Parathyroid adenoma (tissue), 2 donors: ENCODE results near the gene CPEB3.

Source experiments
- H2AFZ ChIP-seq: fragments of 300-600 bp; sonication (generic); one replicate; pipeline ENCODE4 v1.7.0; 2017; ENCODE audit warnings: antibody characterized with exemption, mild to moderate bottlenecking
- H3K27ac ChIP-seq: fragments of 300-600 bp; sonication (generic); one replicate; pipeline ENCODE4 v1.7.0; 2017
- H3K27me3 ChIP-seq: fragments of 300-600 bp; sonication (generic); one replicate; pipeline ENCODE4 v1.7.0; 2017; ENCODE audit warnings: low read length; ENCODE audit not compliant: control insufficient read depth, insufficient read depth
- H3K36me3 ChIP-seq: fragments of 300-600 bp; sonication (generic); one replicate; pipeline ENCODE4 v1.7.0; 2017; ENCODE audit warnings: low read length; ENCODE audit not compliant: control insufficient read depth, insufficient read depth
- H3K4me1 ChIP-seq: fragments of 300-600 bp; sonication (generic); one replicate; pipeline ENCODE4 v1.7.0; 2017; ENCODE audit warnings: control low read depth
- H3K4me2 ChIP-seq: fragments of 300-600 bp; sonication (generic); one replicate; pipeline ENCODE4 v1.7.0; 2017; ENCODE audit warnings: low read length
- H3K4me3 ChIP-seq: fragments of 300-600 bp; sonication (generic); one replicate; pipeline ENCODE4 v1.7.0; 2017; ENCODE audit warnings: low read depth, low read length
- H3K79me2 ChIP-seq: fragments of 300-600 bp; sonication (generic); one replicate; pipeline ENCODE4 v1.7.0; 2017; ENCODE audit warnings: control low read depth
- H3K9ac ChIP-seq: fragments of 300-600 bp; sonication (generic); one replicate; pipeline ENCODE4 v1.7.0; 2017; ENCODE audit warnings: mild to moderate bottlenecking
- H3K9me3 ChIP-seq: fragments of 300-600 bp; sonication (generic); one replicate; pipeline ENCODE4 v1.7.0; 2017; ENCODE audit warnings: low read length; ENCODE audit not compliant: control insufficient read depth
- CTCF ChIP-seq: fragments of 300-600 bp; sonication (generic); IDR thresholded peaks from one replicate; pipeline ENCODE4 v1.7.0; 2017; ENCODE audit warnings: antibody characterized with exemption, mild to moderate bottlenecking
- donor health status: primary hyperparathyroidism.

The CPEB3 gene

GRCh38 chr10:92082583-92083280 is 208.1 kb downstream of the CPEB3 start:
- Histone ChIP-seq H3K4me1 (peaks cover 3% of the 10 kb centered on the region), H3K27ac (no peak overlapping the region), H3K9me3 (no peaks in the 10 kb centered on the region), H3K4me3 (no peak overlapping the region), H2AFZ (no peak overlapping the region), H3K4me2 (no peak overlapping the region), H3K9ac (no peak overlapping the region), H3K27me3 (no peaks in the 10 kb centered on the region), H3K36me3 (no peaks in the 10 kb centered on the region), H3K79me2 (no peaks in the 10 kb centered on the region)
- TF ChIP-seq CTCF: no peak

GRCh38 chr10:92081641-92082040 is 209.2 kb downstream of the CPEB3 start:
- H3K4me3 ChIP-seq: no peak overlapping the region
- no peak for TF ChIP-seq CTCF
- H2AFZ ChIP-seq: no peak overlapping the region
- H3K79me2 ChIP-seq: no peaks in the 10 kb centered on the region
- no peaks in the 10 kb centered on the region for H3K9me3 ChIP-seq
- no peaks in the 10 kb centered on the region for H3K4me1 ChIP-seq
- H3K9ac ChIP-seq: no peak overlapping the region
- H3K36me3 ChIP-seq: no peaks in the 10 kb centered on the region
- H3K27ac ChIP-seq: no peak overlapping the region
- no peaks in the 10 kb centered on the region for H3K27me3 ChIP-seq
- no peak overlapping the region for H3K4me2 ChIP-seq

GRCh38 chr10:92080244-92080643 is 210.6 kb downstream of the CPEB3 start:
- no peaks in the 10 kb centered on the region for H3K9me3 ChIP-seq
- TF ChIP-seq CTCF: no peak
- H3K4me3 ChIP-seq: no peak overlapping the region
- H3K27ac ChIP-seq: no peak overlapping the region
- H3K36me3 ChIP-seq: no peaks in the 10 kb centered on the region
- H3K79me2 ChIP-seq: no peaks in the 10 kb centered on the region
- H2AFZ ChIP-seq: no peak overlapping the region
- no peak overlapping the region for H3K4me2 ChIP-seq
- H3K27me3 ChIP-seq: no peaks in the 10 kb centered on the region
- H3K4me1 ChIP-seq: no peaks in the 10 kb centered on the region
- H3K9ac ChIP-seq: no peak overlapping the region

- H3K9me3 ChIP-seq: no peaks in the 10 kb centered on the region
- no peak for TF ChIP-seq CTCF
- no peaks in the 10 kb centered on the region for H3K4me1 ChIP-seq
- no peaks in the 10 kb centered on the region for H3K79me2 ChIP-seq
- H3K27ac ChIP-seq: no peak overlapping the region
- no peak overlapping the region for H2AFZ ChIP-seq
- H3K4me3 ChIP-seq: no peak overlapping the region
- H3K36me3 ChIP-seq: no peaks in the 10 kb centered on the region
- no peak overlapping the region for H3K4me2 ChIP-seq
- no peak overlapping the region for H3K9ac ChIP-seq
- H3K27me3 ChIP-seq: no peaks in the 10 kb centered on the region
Measured at GRCh38 chr10:92079003-92079402, 211.9 kb downstream of the CPEB3 start.

GRCh38 chr10:92076722-92077121 is 214.2 kb downstream of the CPEB3 start:
- H3K9ac ChIP-seq: no peak overlapping the region
- H3K27me3 ChIP-seq: no peaks in the 10 kb centered on the region
- no peak overlapping the region for H2AFZ ChIP-seq
- H3K4me1 ChIP-seq: no peaks in the 10 kb centered on the region
- H3K9me3 ChIP-seq: no peaks in the 10 kb centered on the region
- no peak overlapping the region for H3K4me2 ChIP-seq
- H3K4me3 ChIP-seq: no peak overlapping the region
- H3K79me2 ChIP-seq: no peaks in the 10 kb centered on the region
- no peaks in the 10 kb centered on the region for H3K36me3 ChIP-seq
- TF ChIP-seq CTCF: no peak
- H3K27ac ChIP-seq: no peak overlapping the region
